BJ (cell line): Measurements from ENCODE around the gene HBP1. TPM values are rescaled to one million over a fixed set of nuclear protein-coding genes. Genes with fewer than 3 reads are reported as not detected.
A peak's percentile ranks its signal among the peaks of the same experiment; 100 is the strongest.

ENCODE experiments used
- CTCF ChIA-PET: fragments of 350-600 bp; formaldehyde crosslinking; extraction: SDS; loops from one replicate; lab custom pipeline; 2021; ENCODE audit warnings: antibody characterized with exemption, inconsistent platforms; lab: Yijun Ruan, JAX
- POLR2A ChIA-PET: fragments of 300-600 bp; sonication (Branson Sonifier 250); formaldehyde crosslinking; extraction: SDS; loops from one replicate; lab custom pipeline; 2021; ENCODE audit warnings: antibody characterized with exemption; lab: Charles Lee
- DNase-seq: peaks from one replicate; pipeline ENCODE4 v3.0.0-alpha.2; 2011; ENCODE audit warnings: low read depth
- H3K27me3 ChIP-seq: 2 replicates; pipeline ENCODE4 v1.6.0; 2011; ENCODE audit warnings: low read length; ENCODE audit not compliant: control insufficient read depth, insufficient read depth
- H3K36me3 ChIP-seq: 2 replicates; pipeline ENCODE4 v1.5.1; 2011; ENCODE audit warnings: low read length; ENCODE audit not compliant: control insufficient read depth, insufficient read depth
- H3K4me3 ChIP-seq: 2 replicates; pipeline ENCODE4 v1.5.1; 2011; ENCODE audit warnings: low read depth, mild to moderate bottlenecking, control low read depth, low read length
- CTCF ChIP-seq: IDR thresholded peaks from 2 replicates; pipeline ENCODE4 v1.5.1; 2011; ENCODE audit warnings: low read depth, mild to moderate bottlenecking, control low read depth, inconsistent platforms, low read length, moderate library complexity; ENCODE audit not compliant: insufficient read depth
- polyA plus RNA-seq: library from polyadenylated mRNA; depleted of rRNA; stranded (reverse); fragments of >200 nt; gene quantifications from 2 replicates; pipeline ENCODE4 v1.2.3, GENCODE V29; 2011

HBP1 gene
- polyA plus RNA-seq, 1 experiment, result 49.9 TPM

- H3K4me3 ChIP-seq, result no peak overlapping the region
- peaks cover 5% of the 10 kb centered on the region for H3K36me3 ChIP-seq
- DNase-seq, result no peak
- no peak for TF ChIP-seq CTCF
- POLR2A ChIA-PET, result no interaction called here
- CTCF ChIA-PET, result interaction anchor here (0.7 to 1.8 kb wide), 5 partner anchors 15 to 531 kb away, joined by 3 to 6 read pairs (median 4); no protein-coding TSS in a partner anchor
- H3K27me3 ChIP-seq, result no peaks in the 10 kb centered on the region
Measured at GRCh38 chr7:107194052-107194451, 25.2 kb downstream of the HBP1 start.

GRCh38 chr7:107196834-107197610 is 28.2 kb downstream of the HBP1 start:
- Histone ChIP-seq H3K4me3 (no peak overlapping the region), H3K27me3 (no peaks in the 10 kb centered on the region), H3K36me3 (peaks cover 9% of the 10 kb centered on the region)
- ChIA-PET CTCF (interaction anchor here (0.5 to 1.7 kb wide), 4 partner anchors 15 to 528 kb away, joined by 3 read pairs; no protein-coding TSS in a partner anchor), POLR2A (no interaction called here)
- TF ChIP-seq CTCF, result no peak
- no peak for DNase-seq

GRCh38 chr7:107201795-107202450 is 33.1 kb downstream of the HBP1 start:
- H3K27me3 ChIP-seq, result no peaks in the 10 kb centered on the region
- POLR2A ChIA-PET, result no interaction called here
- CTCF ChIA-PET, result interaction anchor here (0.5 to 1.7 kb wide), 3 partner anchors 10 to 296 kb away, joined by 3 to 5 read pairs (median 3); no protein-coding TSS in a partner anchor
- no peak overlapping the region for H3K4me3 ChIP-seq
- no peak for DNase-seq
- H3K36me3 ChIP-seq, result peaks cover 10% of the 10 kb centered on the region
- peak; percentile 50 for TF ChIP-seq CTCF

- Histone ChIP-seq H3K27me3 (no peaks in the 10 kb centered on the region), H3K4me3 (no peak overlapping the region), H3K36me3 (peaks cover 11% of the 10 kb centered on the region)
- POLR2A ChIA-PET, result no interaction called here
- CTCF ChIA-PET, result interaction anchor here (0.6 to 0.9 kb wide), 2 partner anchors 9 to 10 kb away, joined by 3 to 4 read pairs; no protein-coding TSS in a partner anchor
- no peak for TF ChIP-seq CTCF
- no peak for DNase-seq
Measured at GRCh38 chr7:107203607-107204006, 34.8 kb downstream of the HBP1 start.

GRCh38 chr7:107206136-107206535 is 37.3 kb downstream of the HBP1 start:
- POLR2A ChIA-PET, result no interaction called here
- no peak for DNase-seq
- H3K36me3 ChIP-seq, result peaks cover 8% of the 10 kb centered on the region
- H3K27me3 ChIP-seq, result no peaks in the 10 kb centered on the region
- no peak overlapping the region for H3K4me3 ChIP-seq
- no peak for TF ChIP-seq CTCF
- CTCF ChIA-PET, result interaction anchor here (0.8 kb wide), 1 partner anchor 295 kb away, joined by 4 read pairs; no protein-coding TSS in a partner anchor
